Lower lobe of right lung (tissue), 2 donors: Measurements from ENCODE around the gene MORN5. TPM values are rescaled to one million over a fixed set of nuclear protein-coding genes. Genes with fewer than 3 reads are reported as not detected.

Experiments
- ATAC-seq, 2 donors: fragments of 200-7000 bp; cut with Tn5 transposase; one replicate each; pipeline ENCODE4 v1.9.1; 2020 to 2022; ENCODE audit warnings: mild to moderate bottlenecking in 2 of 2, moderate library complexity in 2 of 2
- DNase-seq: peaks from one replicate; pipeline ENCODE4 v3.0.0-alpha.2; 2020
- H3K27ac ChIP-seq: fragments of 200-600 bp; one replicate; pipeline ENCODE4 v1.8.0; 2022
- H3K27me3 ChIP-seq: fragments of 200-600 bp; one replicate; pipeline ENCODE4 v1.8.0; 2022; ENCODE audit warnings: low read depth
- H3K36me3 ChIP-seq: fragments of 200-600 bp; one replicate; pipeline ENCODE4 v1.8.0; 2022; ENCODE audit warnings: mild to moderate bottlenecking
- H3K4me1 ChIP-seq: fragments of 200-600 bp; one replicate; pipeline ENCODE4 v1.8.0; 2022
- H3K4me3 ChIP-seq: fragments of 200-600 bp; one replicate; pipeline ENCODE4 v1.8.0; 2022; ENCODE audit warnings: mild to moderate bottlenecking
- H3K9me3 ChIP-seq: fragments of 200-600 bp; one replicate; pipeline ENCODE4 v1.8.0; 2022
- CTCF ChIP-seq: fragments of 200-600 bp; IDR thresholded peaks from one replicate; pipeline ENCODE4 v1.8.0; 2022; ENCODE audit warnings: antibody characterized with exemption, mild to moderate bottlenecking
- intact Hi-C: fragments of 100-400 bp; cut with DNase I; formaldehyde crosslinking; loops from one replicate; pipeline ENCODE4 v1.11.0; 2022
- total RNA-seq: library from RNA; stranded (reverse); fragmentation: NEBNext Ultra II Directional; extraction: Animal tissue kit (Norgen Biotek cat#: 25700); gene quantifications from one replicate; pipeline ENCODE4 v1.2.1, GENCODE V29; 2021
- donor health status: DM: no; HTN: yes; CAD: no; lungs with severe emphysema.

The MORN5 gene
- total RNA-seq, 1 donor from 2014 or later, result 7.7 TPM

- ATAC-seq (no peak), DNase-seq (no peak)
- peaks cover 8% of the 10 kb centered on the region for H3K4me1 ChIP-seq
- no peak overlapping the region for H3K4me3 ChIP-seq
- intact Hi-C loops, result no loop called here
- TF ChIP-seq CTCF, result no peak
- H3K36me3 ChIP-seq, result no peaks in the 10 kb centered on the region
- H3K27me3 ChIP-seq, result peaks cover 60% of the 10 kb centered on the region
- no peaks in the 10 kb centered on the region for H3K9me3 ChIP-seq
- no peak overlapping the region for H3K27ac ChIP-seq
Measured at GRCh38 chr9:122212473-122213004, 52.8 kb downstream of the MORN5 start.

GRCh38 chr9:122213102-122213588 lies 53.4 kb downstream of the MORN5 start:
- Histone ChIP-seq H3K27me3 (peaks cover 66% of the 10 kb centered on the region), H3K4me1 (peaks cover 8% of the 10 kb centered on the region), H3K27ac (no peak overlapping the region), H3K9me3 (no peaks in the 10 kb centered on the region), H3K4me3 (peak overlapping the region; percentile 49), H3K36me3 (no peaks in the 10 kb centered on the region)
- ATAC-seq (no peak), DNase-seq (no peak)
- intact Hi-C loops, result no loop called here
- TF ChIP-seq CTCF, result no peak

- Histone ChIP-seq H3K4me3 (peak overlapping the region; percentile 49), H3K9me3 (no peaks in the 10 kb centered on the region), H3K36me3 (no peaks in the 10 kb centered on the region), H3K27me3 (peaks cover 73% of the 10 kb centered on the region), H3K27ac (no peak overlapping the region), H3K4me1 (peaks cover 9% of the 10 kb centered on the region)
- peak; percentile 70 to 79 for ATAC-seq
- DNase-seq, result no peak
- intact Hi-C loops, result no loop called here
- no peak for TF ChIP-seq CTCF
Measured at GRCh38 chr9:122213589-122214413, 54.1 kb downstream of the MORN5 start.

GRCh38 chr9:122214507-122214906 lies 54.8 kb downstream of the MORN5 start:
- no peak for TF ChIP-seq CTCF
- Histone ChIP-seq H3K36me3 (no peaks in the 10 kb centered on the region), H3K27me3 (peaks cover 80% of the 10 kb centered on the region), H3K9me3 (no peaks in the 10 kb centered on the region), H3K27ac (no peak overlapping the region), H3K4me3 (peak overlapping the region; percentile 49), H3K4me1 (peaks cover 16% of the 10 kb centered on the region)
- intact Hi-C loops, result no loop called here
- no peak for ATAC-seq
- no peak for DNase-seq

- DNase-seq (no peak), ATAC-seq (no peak)
- Histone ChIP-seq H3K4me3 (no peak overlapping the region), H3K9me3 (no peaks in the 10 kb centered on the region), H3K4me1 (peaks cover 26% of the 10 kb centered on the region), H3K27ac (no peak overlapping the region), H3K27me3 (peaks cover 92% of the 10 kb centered on the region), H3K36me3 (no peaks in the 10 kb centered on the region)
- TF ChIP-seq CTCF, result no peak
- intact Hi-C loops, result no loop called here
Measured at GRCh38 chr9:122215663-122216062, 56.0 kb downstream of the MORN5 start.
